NT2/D1 (cell line): ENCODE data around the gene GMCL2.

ENCODE experiments used
- DNase-seq: peaks from one replicate; pipeline ENCODE4 v3.0.0-alpha.2; 2011; ENCODE audit warnings: low read depth, low spot score
- H3K27me3 ChIP-seq: 2 replicates; pipeline ENCODE4 v1.6.0; 2011; ENCODE audit warnings: mild to moderate bottlenecking; ENCODE audit not compliant: insufficient read length, insufficient read depth
- H3K36me3 ChIP-seq: 2 replicates; pipeline ENCODE4 v1.6.1; 2011; ENCODE audit warnings: mild to moderate bottlenecking, low read length, mixed read lengths; ENCODE audit not compliant: insufficient read depth, insufficient read length
- H3K4me1 ChIP-seq: 2 replicates; pipeline ENCODE4 v1.5.1; 2011; ENCODE audit not compliant: insufficient read depth, insufficient read length
- H3K4me3 ChIP-seq: 2 replicates; pipeline ENCODE4 v1.5.1; 2011; ENCODE audit warnings: low read depth; ENCODE audit not compliant: insufficient read length
- H3K9ac ChIP-seq: 2 replicates; pipeline ENCODE4 v1.6.0; 2011; ENCODE audit warnings: low read depth; ENCODE audit not compliant: insufficient read length
- H3K9me3 ChIP-seq: 2 replicates; pipeline ENCODE4 v1.5.1; 2011; ENCODE audit warnings: mild to moderate bottlenecking, low read length; ENCODE audit not compliant: insufficient read depth
- SUZ12 ChIP-seq: IDR thresholded peaks from 2 replicates; pipeline ENCODE4 v1.6.1; 2011; ENCODE audit not compliant: insufficient read length, insufficient read depth; ENCODE audit errors: extremely low read depth
- YY1 ChIP-seq: IDR thresholded peaks from 2 replicates; pipeline ENCODE4 v1.6.1; 2011; ENCODE audit not compliant: insufficient read length, insufficient read depth
- ZNF274 ChIP-seq: IDR thresholded peaks from 2 replicates; pipeline ENCODE4 v1.6.1; 2011; ENCODE audit warnings: mild to moderate bottlenecking, low read depth, low read length

Gene GMCL2

GRCh38 chr5:178187014-178187413, at the start of gene GMCL2:
TSS of gene GMCL2 (minus strand) at chr5:178187371. CDS start at chr5:178187299, 72 bp downstream.
- no peak within 1 kb of the TSS for H3K4me3 ChIP-seq

GRCh38 chr5:178236679-178237078, 49.5 kb upstream of the GMCL2 start:
- TF ChIP-seq SUZ12 = no peak
- no peak for TF ChIP-seq ZNF274
- no peak for TF ChIP-seq YY1
- no peak for DNase-seq
- H3K27me3 ChIP-seq = peaks cover 9% of the 10 kb centered on the region
- H3K4me3 ChIP-seq = no peak overlapping the region
- H3K36me3 ChIP-seq = no peaks in the 10 kb centered on the region
- peak overlapping the region; percentile 32 for H3K9ac ChIP-seq
- peaks cover 8% of the 10 kb centered on the region for H3K4me1 ChIP-seq
- H3K9me3 ChIP-seq = no peaks in the 10 kb centered on the region

More at GRCh38 chr5:178187014-178187413, at the start of gene GMCL2:
- no peak for TF ChIP-seq YY1
- TF ChIP-seq ZNF274 = no peak
- TF ChIP-seq SUZ12 = no peak
- H3K9ac ChIP-seq = no peak within 1 kb of the TSS
- H3K4me1 ChIP-seq = peaks cover 4% of the 10 kb centered on the region
- H3K9me3 ChIP-seq = no peaks in the 10 kb centered on the region
- H3K36me3 ChIP-seq = no peaks in the 10 kb centered on the region
- no peak for DNase-seq
- H3K27me3 ChIP-seq = no peaks in the 10 kb centered on the region

GRCh38 chr5:178236126-178236525, 49.0 kb upstream of the GMCL2 start:
- H3K4me1 ChIP-seq = peaks cover 14% of the 10 kb centered on the region

GRCh38 chr5:178235588-178235974, 48.4 kb upstream of the GMCL2 start:
- TF ChIP-seq SUZ12 = no peak
- TF ChIP-seq YY1 = no peak
- TF ChIP-seq ZNF274 = no peak
- Histone ChIP-seq H3K9ac (no peak overlapping the region), H3K9me3 (no peaks in the 10 kb centered on the region), H3K4me1 (peaks cover 17% of the 10 kb centered on the region), H3K4me3 (no peak overlapping the region), H3K27me3 (peaks cover 9% of the 10 kb centered on the region), H3K36me3 (peaks cover 7% of the 10 kb centered on the region)
- DNase-seq = no peak

More at GRCh38 chr5:178236126-178236525, 49.0 kb upstream of the GMCL2 start:
- peaks cover 2% of the 10 kb centered on the region for H3K36me3 ChIP-seq
- H3K27me3 ChIP-seq = peaks cover 9% of the 10 kb centered on the region
- no peaks in the 10 kb centered on the region for H3K9me3 ChIP-seq
- H3K4me3 ChIP-seq = no peak overlapping the region
- TF ChIP-seq ZNF274 (no peak), YY1 (no peak), SUZ12 (no peak)
- DNase-seq = no peak
- H3K9ac ChIP-seq = peak overlapping the region; percentile 32

GRCh38 chr5:178234750-178235587, 47.8 kb upstream of the GMCL2 start:
- Histone ChIP-seq H3K27me3 (peaks cover 9% of the 10 kb centered on the region), H3K9me3 (no peaks in the 10 kb centered on the region), H3K36me3 (peaks cover 14% of the 10 kb centered on the region), H3K4me3 (no peak overlapping the region), H3K9ac (peak overlapping the region; percentile 61), H3K4me1 (peaks cover 17% of the 10 kb centered on the region)
- DNase-seq = peak; percentile 57
- TF ChIP-seq YY1 (no peak), SUZ12 (no peak), ZNF274 (no peak)

GRCh38 chr5:178234121-178234749, 47.1 kb upstream of the GMCL2 start:
- H3K9me3 ChIP-seq = no peaks in the 10 kb centered on the region
- TF ChIP-seq YY1 (no peak), ZNF274 (no peak), SUZ12 (no peak)
- H3K9ac ChIP-seq = no peak overlapping the region
- H3K36me3 ChIP-seq = peaks cover 21% of the 10 kb centered on the region
- peaks cover 19% of the 10 kb centered on the region for H3K4me1 ChIP-seq
- H3K27me3 ChIP-seq = peaks cover 9% of the 10 kb centered on the region
- no peak overlapping the region for H3K4me3 ChIP-seq
- DNase-seq = no peak

- TF ChIP-seq YY1 (no peak), ZNF274 (no peak), SUZ12 (no peak)
- peaks cover 19% of the 10 kb centered on the region for H3K4me1 ChIP-seq
- no peaks in the 10 kb centered on the region for H3K9me3 ChIP-seq
- H3K4me3 ChIP-seq = peak overlapping the region; percentile 80
- DNase-seq = no peak
- H3K27me3 ChIP-seq = peaks cover 9% of the 10 kb centered on the region
- peaks cover 33% of the 10 kb centered on the region for H3K36me3 ChIP-seq
- H3K9ac ChIP-seq = peak overlapping the region; percentile 56
These were observed 45.8 kb upstream of the GMCL2 start for GRCh38 chr5:178232920-178233429.
